Mononuclear cell (primary cell): ENCODE data around the gene CLEC16A. TPM values are rescaled to one million over a fixed set of nuclear protein-coding genes. Genes with fewer than 3 reads are reported as not detected.

Source experiments
- H3K27me3 ChIP-seq: 2 replicates; pipeline ENCODE4 v1.6.0; 2011; ENCODE audit warnings: low read length, control low read depth; ENCODE audit not compliant: insufficient read depth
- H3K4me1 ChIP-seq: 2 replicates; pipeline ENCODE4 v1.5.1; 2011; ENCODE audit warnings: mild to moderate bottlenecking, low read length, control low read depth; ENCODE audit not compliant: insufficient read depth
- H3K4me3 ChIP-seq: 2 replicates; pipeline ENCODE4 v1.5.1; 2011; ENCODE audit warnings: mild to moderate bottlenecking, low read length, moderate library complexity
- H3K9me3 ChIP-seq: 2 replicates; pipeline ENCODE4 v1.5.1; 2011; ENCODE audit warnings: low read depth, mild to moderate bottlenecking, control low read depth, low read length
- total RNA-seq: library from RNA; depleted of rRNA; stranded (reverse); fragments of >200 nt; gene quantifications from one replicate; pipeline ENCODE4 v1.2.3, GENCODE V29; 2012

Gene CLEC16A
- total RNA-seq, 1 donor, result 26.9 TPM

- H3K4me3 ChIP-seq, result no peak overlapping the region
- no peaks in the 10 kb centered on the region for H3K9me3 ChIP-seq
- no peaks in the 10 kb centered on the region for H3K27me3 ChIP-seq
- H3K4me1 ChIP-seq, result peaks cover 26% of the 10 kb centered on the region
Measured at GRCh38 chr16:11049396-11050059, 105.2 kb downstream of the CLEC16A start.

GRCh38 chr16:11050536-11050935, 106.2 kb downstream of the CLEC16A start:
- H3K4me3 ChIP-seq, result no peak overlapping the region
- H3K27me3 ChIP-seq, result no peaks in the 10 kb centered on the region
- H3K4me1 ChIP-seq, result peaks cover 26% of the 10 kb centered on the region
- H3K9me3 ChIP-seq, result no peaks in the 10 kb centered on the region

DNA sequence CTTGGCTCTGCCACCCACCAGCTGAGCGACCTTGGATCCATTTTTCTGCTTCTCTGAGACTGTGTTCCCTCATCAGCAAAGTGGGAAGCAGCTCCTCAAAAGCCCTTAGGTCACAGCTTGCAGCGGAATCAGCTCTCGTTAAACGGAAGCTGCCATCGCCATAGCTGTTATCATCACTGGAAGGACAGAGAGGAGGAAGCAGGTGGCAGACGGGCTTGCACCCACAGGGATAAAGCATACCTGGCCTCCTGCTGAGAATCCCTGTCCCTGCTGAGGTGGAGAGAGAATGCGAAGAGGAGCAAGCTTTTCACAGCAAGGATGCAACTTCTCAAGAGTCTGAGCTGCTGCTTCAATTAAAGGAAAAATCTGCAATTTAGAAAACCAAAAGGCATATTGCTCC, 106.6 kb downstream of the CLEC16A start:
- Histone ChIP-seq H3K4me3 (no peak overlapping the region), H3K9me3 (no peaks in the 10 kb centered on the region), H3K4me1 (peaks cover 26% of the 10 kb centered on the region), H3K27me3 (no peaks in the 10 kb centered on the region)

GRCh38 chr16:11051430-11051829, 107.1 kb downstream of the CLEC16A start:
- no peaks in the 10 kb centered on the region for H3K9me3 ChIP-seq
- peaks cover 26% of the 10 kb centered on the region for H3K4me1 ChIP-seq
- H3K27me3 ChIP-seq, result no peaks in the 10 kb centered on the region
- H3K4me3 ChIP-seq, result no peak overlapping the region

GRCh38 chr16:11051879-11052808, 107.8 kb downstream of the CLEC16A start:
- Histone ChIP-seq H3K4me1 (peaks cover 26% of the 10 kb centered on the region), H3K9me3 (no peaks in the 10 kb centered on the region), H3K27me3 (no peaks in the 10 kb centered on the region), H3K4me3 (no peak overlapping the region)

DNA sequence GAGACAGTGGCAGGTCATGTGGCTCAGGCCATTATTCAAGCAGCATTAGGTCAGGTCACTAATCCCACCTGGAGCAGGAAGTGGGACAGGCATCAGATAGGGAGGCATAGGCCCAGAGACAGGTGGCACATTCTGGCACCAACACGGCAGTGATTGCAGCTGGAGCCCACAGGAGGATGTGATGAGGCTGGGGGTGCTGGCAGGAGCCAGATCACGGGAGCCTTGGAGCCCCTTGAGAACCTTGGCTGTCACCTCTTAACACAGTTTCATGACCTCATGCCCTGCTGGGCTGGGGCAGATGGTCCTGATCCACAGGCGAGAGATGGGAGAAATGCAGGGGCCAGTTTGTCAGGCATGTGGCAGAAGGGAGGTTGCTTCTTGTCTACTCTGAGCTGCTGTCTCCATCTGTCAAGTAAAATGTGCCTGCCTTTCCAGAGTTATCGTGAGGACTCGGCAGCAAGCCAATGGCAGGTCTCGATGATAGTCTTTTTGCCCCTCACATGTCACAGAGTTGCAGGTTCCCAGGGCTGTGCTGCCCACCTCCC, 109.6 kb downstream of the CLEC16A start:
- H3K27me3 ChIP-seq, result no peaks in the 10 kb centered on the region
- peaks cover 26% of the 10 kb centered on the region for H3K4me1 ChIP-seq
- H3K4me3 ChIP-seq, result no peak overlapping the region

DNA sequence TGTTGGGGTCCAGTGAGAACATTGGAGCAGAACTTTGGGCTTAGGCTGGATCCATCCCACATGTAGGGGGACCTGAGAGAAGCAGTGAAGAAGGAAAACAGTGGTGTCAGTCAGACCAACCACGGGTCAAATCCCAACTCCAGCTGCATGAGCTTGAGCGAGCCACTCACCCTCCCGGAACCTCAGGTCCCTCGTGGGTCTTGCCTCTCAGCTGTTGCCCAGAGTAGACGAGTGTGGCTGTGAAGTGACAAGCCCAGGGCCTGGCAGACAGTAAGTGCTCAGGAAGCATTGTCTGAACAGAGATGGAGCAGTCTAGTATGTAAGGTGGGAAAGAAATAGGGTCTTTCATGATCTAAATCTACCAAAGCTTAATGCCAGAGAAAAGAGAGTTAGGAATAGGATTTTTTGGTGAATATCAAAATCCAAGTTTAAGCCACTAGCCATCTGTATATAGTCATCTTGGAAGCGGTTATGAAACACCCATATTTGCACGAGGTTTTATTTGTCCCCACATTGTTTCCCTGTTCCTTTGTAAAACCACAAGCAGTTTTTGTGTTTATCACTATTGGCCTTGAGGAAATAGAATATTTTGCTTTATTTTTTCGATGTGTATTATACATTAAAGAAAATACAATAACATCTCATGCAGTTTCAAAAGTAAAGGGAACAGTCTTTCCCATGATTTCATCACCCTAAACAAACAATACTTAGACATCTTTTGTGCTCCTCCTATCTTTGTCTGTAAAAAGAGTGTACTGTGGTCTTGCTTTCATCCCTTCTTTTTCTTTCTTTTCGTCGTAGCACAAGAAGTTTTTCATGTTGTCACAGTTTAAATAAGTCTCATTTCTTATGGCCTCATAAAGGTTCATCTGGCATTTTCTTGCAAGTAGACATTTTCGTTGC, 112.0 kb downstream of the CLEC16A start:
- Histone ChIP-seq H3K4me1 (peaks cover 16% of the 10 kb centered on the region), H3K27me3 (no peaks in the 10 kb centered on the region), H3K9me3 (no peaks in the 10 kb centered on the region), H3K4me3 (no peak overlapping the region)

More for the DNA sequence above, 109.6 kb downstream of the CLEC16A start:
- H3K9me3 ChIP-seq, result no peaks in the 10 kb centered on the region

DNA sequence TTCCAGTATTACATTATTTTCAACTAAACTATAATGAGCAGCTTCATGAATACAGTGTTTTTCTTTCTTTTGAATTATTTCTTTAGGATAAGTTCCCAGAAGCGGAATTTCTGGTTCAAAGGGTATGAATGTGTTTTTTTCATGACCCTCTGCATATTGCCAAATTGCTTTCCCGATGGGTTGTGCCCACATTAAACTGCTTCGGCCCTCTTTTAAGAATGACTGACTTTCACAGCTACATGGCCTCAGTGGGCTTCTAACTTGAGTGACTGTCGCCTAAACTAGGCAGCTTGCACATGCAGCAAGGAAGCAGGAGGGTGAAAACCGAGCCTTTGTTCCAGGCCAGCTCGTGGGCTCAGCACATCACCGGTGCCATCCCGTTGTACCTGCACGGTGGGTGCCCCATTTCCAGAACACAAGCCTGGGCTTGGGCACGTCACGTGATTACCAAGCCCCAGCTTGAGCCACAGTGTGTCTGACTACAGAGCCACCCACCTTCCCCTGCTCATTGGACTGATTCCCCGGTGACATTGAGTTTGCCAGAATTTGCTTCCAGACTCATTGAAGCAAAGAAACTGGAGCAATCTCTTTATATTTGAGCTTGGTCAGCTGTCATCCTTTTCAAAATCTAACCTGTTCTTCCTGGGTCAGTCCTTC, 112.8 kb downstream of the CLEC16A start:
- H3K4me1 ChIP-seq, result peaks cover 9% of the 10 kb centered on the region
- no peak overlapping the region for H3K4me3 ChIP-seq
- H3K9me3 ChIP-seq, result no peaks in the 10 kb centered on the region
- H3K27me3 ChIP-seq, result no peaks in the 10 kb centered on the region

DNA sequence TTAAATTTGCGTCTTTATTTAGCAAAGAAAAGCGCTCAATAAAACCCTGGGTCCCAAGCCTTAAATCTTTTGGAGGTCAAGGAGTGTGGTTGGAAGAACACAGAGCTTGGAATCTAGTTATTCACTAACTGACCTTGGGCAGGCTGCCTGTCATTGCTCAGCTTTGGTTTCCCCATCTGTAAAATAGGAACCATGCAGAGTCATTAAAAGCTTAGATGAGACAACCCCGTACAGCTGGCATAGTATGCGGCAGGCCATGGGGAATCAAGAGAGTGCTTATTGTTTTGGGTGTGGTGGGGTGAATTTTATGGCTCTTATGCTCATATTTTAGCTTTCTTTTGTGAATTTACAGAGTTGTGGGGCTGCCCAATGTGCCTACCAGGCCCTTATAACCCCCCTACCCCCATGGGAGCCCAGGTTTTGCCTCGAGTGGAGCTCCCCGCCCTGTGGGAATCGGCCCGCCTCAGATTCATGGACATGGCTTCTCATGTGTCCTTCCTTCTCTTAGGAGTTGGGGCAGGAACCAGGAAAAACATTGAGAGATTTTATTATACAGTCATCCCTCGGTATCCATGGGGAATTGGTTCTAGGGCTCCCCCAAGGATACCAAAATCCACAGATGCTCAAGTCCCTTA, 113.5 kb downstream of the CLEC16A start:
- H3K27me3 ChIP-seq, result no peaks in the 10 kb centered on the region
- no peaks in the 10 kb centered on the region for H3K9me3 ChIP-seq
- no peak overlapping the region for H3K4me3 ChIP-seq

DNA sequence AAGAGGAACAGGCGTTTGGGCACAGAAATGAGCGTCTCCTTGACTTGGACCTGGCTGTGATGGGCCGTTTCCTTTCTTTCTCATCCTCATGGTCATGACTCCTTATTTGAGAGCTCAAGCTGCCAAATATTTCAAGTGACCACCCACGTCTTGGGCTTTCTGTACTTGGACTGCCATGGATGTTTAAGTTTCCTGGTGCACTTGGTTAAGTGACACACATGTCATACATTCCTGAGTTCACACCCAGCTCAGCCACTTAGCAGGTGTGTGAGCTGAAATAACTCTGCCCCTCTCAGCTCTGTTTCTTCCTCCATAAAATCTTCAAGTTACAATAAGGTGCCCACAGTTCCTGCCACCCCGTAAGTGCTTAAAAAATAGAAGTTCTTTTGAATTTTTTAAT, 114.5 kb downstream of the CLEC16A start:
- no peaks in the 10 kb centered on the region for H3K4me1 ChIP-seq
- no peaks in the 10 kb centered on the region for H3K27me3 ChIP-seq
- no peaks in the 10 kb centered on the region for H3K9me3 ChIP-seq
- no peak overlapping the region for H3K4me3 ChIP-seq

More for the DNA sequence above, 113.5 kb downstream of the CLEC16A start:
- peaks cover 2% of the 10 kb centered on the region for H3K4me1 ChIP-seq

GRCh38 chr16:11059588-11059987, 115.2 kb downstream of the CLEC16A start:
- no peak overlapping the region for H3K4me3 ChIP-seq
- H3K27me3 ChIP-seq, result no peaks in the 10 kb centered on the region
- no peaks in the 10 kb centered on the region for H3K4me1 ChIP-seq
- H3K9me3 ChIP-seq, result no peaks in the 10 kb centered on the region

DNA sequence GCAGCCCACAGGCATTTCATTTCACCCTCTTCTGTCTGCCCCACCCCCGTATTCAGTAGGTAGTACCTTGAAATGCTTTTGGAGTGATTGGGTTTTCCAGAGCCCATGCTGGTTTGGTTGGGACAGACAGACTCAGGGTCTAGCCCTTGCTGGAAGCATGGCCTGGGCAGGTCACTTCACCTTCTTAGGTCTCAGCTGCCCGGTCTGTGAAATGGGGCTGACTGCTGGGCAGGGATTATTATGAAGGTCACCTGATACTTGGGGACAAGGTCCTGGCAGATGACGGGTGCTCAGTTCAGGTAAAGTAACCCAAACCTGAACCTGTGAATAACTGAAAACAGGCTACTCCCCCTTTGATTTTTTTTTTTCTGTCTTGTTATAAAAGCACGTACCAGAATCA, 116.0 kb downstream of the CLEC16A start:
- no peaks in the 10 kb centered on the region for H3K9me3 ChIP-seq
- no peaks in the 10 kb centered on the region for H3K27me3 ChIP-seq
- no peak overlapping the region for H3K4me3 ChIP-seq
- no peaks in the 10 kb centered on the region for H3K4me1 ChIP-seq

- H3K9me3 ChIP-seq, result no peaks in the 10 kb centered on the region
- H3K27me3 ChIP-seq, result no peaks in the 10 kb centered on the region
- H3K4me1 ChIP-seq, result no peaks in the 10 kb centered on the region
- no peak overlapping the region for H3K4me3 ChIP-seq
Measured at GRCh38 chr16:11060842-11061241, 116.5 kb downstream of the CLEC16A start.
